Mesendoderm (in vitro differentiated cells): ENCODE measurements around the gene GRM7.

Experiments used
- DNase-seq: peaks from one replicate; pipeline ENCODE4 v3.0.0; 2013
- H2AK5ac ChIP-seq: 2 replicates; pipeline ENCODE4 v1.6.1; 2013; ENCODE audit warnings: low read length, inconsistent platforms
- H2BK120ac ChIP-seq: 2 replicates; pipeline ENCODE4 v1.6.1; 2013; ENCODE audit warnings: low read depth, mild to moderate bottlenecking, low read length, moderate library complexity, mixed read lengths
- H2BK15ac ChIP-seq: replicated peaks from 2 replicates; pipeline ENCODE4 v1.6.1; 2013; ENCODE audit warnings: low read depth, mild to moderate bottlenecking, moderate library complexity
- H2BK5ac ChIP-seq: 2 replicates; pipeline ENCODE4 v1.6.1; 2013; ENCODE audit warnings: low read length, inconsistent platforms
- H3K18ac ChIP-seq: 2 replicates; pipeline ENCODE4 v1.6.1; 2013; ENCODE audit warnings: mild to moderate bottlenecking, low read length, mixed read lengths
- H3K23ac ChIP-seq: one replicate; pipeline ENCODE4 v1.6.1; 2013; ENCODE audit warnings: low read length
- H3K27ac ChIP-seq: 2 replicates; pipeline ENCODE4 v1.5.1; 2013; ENCODE audit warnings: low read depth, mild to moderate bottlenecking, inconsistent platforms, low read length, moderate library complexity
- H3K27me3 ChIP-seq: 2 replicates; pipeline ENCODE4 v1.6.1; 2013; ENCODE audit warnings: low read length, control low read depth, mild to moderate bottlenecking, inconsistent platforms; ENCODE audit not compliant: insufficient read depth, poor library complexity
- H3K36me3 ChIP-seq: 2 replicates; pipeline ENCODE4 v1.6.1; 2013; ENCODE audit warnings: low read length, inconsistent platforms; ENCODE audit not compliant: control insufficient read depth, insufficient read depth
- H3K4ac ChIP-seq: one replicate; pipeline ENCODE4 v1.6.1; 2013; ENCODE audit warnings: low read depth, mild to moderate bottlenecking, low read length, moderate library complexity
- H3K4me1 ChIP-seq: 2 replicates; pipeline ENCODE4 v1.6.1; 2013; ENCODE audit warnings: low read depth, low read length, inconsistent platforms; ENCODE audit not compliant: control insufficient read depth
- H3K4me2 ChIP-seq: 2 replicates; pipeline ENCODE4 v1.6.1; 2013; ENCODE audit warnings: low read length
- H3K4me3 ChIP-seq: 2 replicates; pipeline ENCODE4 v1.5.1; 2013; ENCODE audit warnings: mild to moderate bottlenecking, low read length
- H3K56ac ChIP-seq: one replicate; pipeline ENCODE4 v1.6.1; 2013; ENCODE audit warnings: low read length
- H3K79me1 ChIP-seq: 2 replicates; pipeline ENCODE4 v1.6.1; 2013; ENCODE audit warnings: low read length, inconsistent platforms
- H3K79me2 ChIP-seq: 2 replicates; pipeline ENCODE4 v1.6.1; 2013; ENCODE audit warnings: mild to moderate bottlenecking, low read length; ENCODE audit not compliant: control insufficient read depth, insufficient read depth
- H3K9ac ChIP-seq: 2 replicates; pipeline ENCODE4 v1.6.1; 2013; ENCODE audit warnings: low read length, inconsistent platforms
- H4K5ac ChIP-seq: one replicate; pipeline ENCODE4 v1.6.1; 2013; ENCODE audit warnings: low read length
- H4K8ac ChIP-seq: one replicate; pipeline ENCODE4 v1.6.1; 2013; ENCODE audit warnings: low read depth, mild to moderate bottlenecking, control low read depth, low read length, moderate library complexity
- WGBS: extraction: QIAGEN DNeasy Blood & Tissue Kit; methylation state at CpG from one replicate; pipeline ENCODE4 v1.1.7; 2013; ENCODE audit warnings: low lambda C conversion rate, missing lambda C conversion rate; ENCODE audit not compliant: insufficient coverage; ENCODE audit errors: extremely low coverage; 5-methylcytosine and 5-hydroxymethylcytosine counted together

GRM7 gene

DNA sequence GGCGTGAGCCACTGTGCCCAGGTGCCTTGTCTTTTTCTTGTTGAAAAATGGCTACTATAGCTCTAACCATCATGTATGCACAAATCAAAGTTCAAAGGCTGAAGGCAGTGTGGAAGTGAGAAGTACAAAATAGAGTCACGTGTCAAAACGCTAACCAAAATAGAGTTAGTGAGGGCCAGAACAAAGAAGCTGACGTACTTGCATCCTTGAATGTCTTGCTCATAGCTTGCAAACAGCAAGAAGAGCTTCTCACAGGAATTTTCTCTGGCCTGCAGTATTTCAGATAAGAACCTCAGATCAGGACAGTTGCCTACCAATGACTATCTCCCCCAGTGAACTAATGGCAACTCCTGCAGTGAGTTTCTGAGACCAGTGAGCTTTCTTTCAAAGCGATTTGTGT is 713.5 kb downstream of the GRM7 start:
- H3K79me2 ChIP-seq: no peaks in the 10 kb centered on the region
- H2AK5ac ChIP-seq: no peak overlapping the region
- no peak overlapping the region for H4K5ac ChIP-seq
- no CpG with 5 or more reads among the region's 5 CpGs for WGBS
- no peaks in the 10 kb centered on the region for H3K79me1 ChIP-seq
- no peak overlapping the region for H3K27ac ChIP-seq
- no peaks in the 10 kb centered on the region for H3K27me3 ChIP-seq
- no peak overlapping the region for H3K9ac ChIP-seq
- no peak overlapping the region for H2BK120ac ChIP-seq
- H3K36me3 ChIP-seq: no peaks in the 10 kb centered on the region
- H2BK5ac ChIP-seq: no peak overlapping the region
- H4K8ac ChIP-seq: no peak overlapping the region
- H3K4ac ChIP-seq: no peak overlapping the region
- H3K4me3 ChIP-seq: no peak overlapping the region
- no peak overlapping the region for H3K23ac ChIP-seq
- H2BK15ac ChIP-seq: no peak overlapping the region
- H3K4me1 ChIP-seq: no peaks in the 10 kb centered on the region
- DNase-seq: peak; percentile 54
- H3K4me2 ChIP-seq: no peak overlapping the region
- no peak overlapping the region for H3K18ac ChIP-seq
- H3K56ac ChIP-seq: no peak overlapping the region

DNA sequence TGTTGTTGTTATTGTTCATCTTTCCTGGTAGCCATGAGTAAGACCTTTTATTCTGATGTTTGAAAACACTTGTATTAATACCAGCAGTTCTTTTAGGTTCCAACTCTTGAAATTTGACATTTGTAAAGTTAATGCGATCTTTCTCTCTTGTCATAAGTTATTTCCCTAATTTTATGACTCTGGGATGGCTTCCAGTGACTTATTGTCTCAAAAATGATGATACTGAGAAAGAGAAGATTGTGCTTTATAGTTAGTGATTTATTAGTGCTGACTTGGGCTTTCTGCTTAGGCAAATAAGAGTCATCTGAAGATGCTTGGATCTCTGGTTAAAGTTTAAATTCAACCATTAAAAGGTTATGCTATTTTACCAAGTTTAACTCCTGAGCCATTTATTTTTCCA is 715.2 kb downstream of the GRM7 start:
- Histone ChIP-seq H3K36me3 (no peaks in the 10 kb centered on the region), H2BK5ac (no peak overlapping the region), H3K79me2 (no peaks in the 10 kb centered on the region), H2BK120ac (no peak overlapping the region), H2AK5ac (no peak overlapping the region), H4K5ac (no peak overlapping the region), H3K18ac (no peak overlapping the region), H3K4me3 (no peak overlapping the region), H4K8ac (no peak overlapping the region), H3K9ac (no peak overlapping the region), H3K79me1 (no peaks in the 10 kb centered on the region), H3K27me3 (no peaks in the 10 kb centered on the region), H3K4me2 (no peak overlapping the region), H2BK15ac (no peak overlapping the region), H3K4me1 (no peaks in the 10 kb centered on the region), H3K4ac (no peak overlapping the region), H3K23ac (no peak overlapping the region), H3K56ac (no peak overlapping the region), H3K27ac (no peak overlapping the region)
- no CpG with 5 or more reads among the region's 1 CpG for WGBS
- DNase-seq: no peak

GRCh38 chr3:7576506-7576905 is 715.6 kb downstream of the GRM7 start:
- Histone ChIP-seq H4K5ac (no peak overlapping the region), H3K36me3 (no peaks in the 10 kb centered on the region), H3K4me2 (no peak overlapping the region), H3K27me3 (no peaks in the 10 kb centered on the region), H3K4me1 (no peaks in the 10 kb centered on the region), H2BK15ac (no peak overlapping the region), H3K27ac (no peak overlapping the region), H3K9ac (no peak overlapping the region), H3K79me2 (no peaks in the 10 kb centered on the region), H3K23ac (no peak overlapping the region), H3K4ac (no peak overlapping the region), H4K8ac (no peak overlapping the region), H3K18ac (no peak overlapping the region), H2BK120ac (no peak overlapping the region), H2AK5ac (no peak overlapping the region), H3K79me1 (no peaks in the 10 kb centered on the region), H3K4me3 (no peak overlapping the region), H2BK5ac (no peak overlapping the region), H3K56ac (no peak overlapping the region)
- no peak for DNase-seq
- WGBS: no CpG with 5 or more reads among the region's 3 CpGs

- DNase-seq: no peak
- Histone ChIP-seq H3K27ac (no peak overlapping the region), H2BK5ac (no peak overlapping the region), H3K79me1 (no peaks in the 10 kb centered on the region), H4K5ac (no peak overlapping the region), H3K4ac (no peak overlapping the region), H3K27me3 (no peaks in the 10 kb centered on the region), H3K56ac (no peak overlapping the region), H3K9ac (no peak overlapping the region), H3K79me2 (no peaks in the 10 kb centered on the region), H4K8ac (no peak overlapping the region), H3K18ac (no peak overlapping the region), H3K36me3 (no peaks in the 10 kb centered on the region), H3K4me3 (no peak overlapping the region), H3K4me1 (no peaks in the 10 kb centered on the region), H2BK120ac (no peak overlapping the region), H3K4me2 (no peak overlapping the region), H2BK15ac (no peak overlapping the region), H2AK5ac (no peak overlapping the region), H3K23ac (no peak overlapping the region)
- WGBS: no CpG with 5 or more reads among the region's 1 CpG
Observed at GRCh38 chr3:7577513-7577912, 716.6 kb downstream of the GRM7 start.

- Histone ChIP-seq H4K8ac (no peak overlapping the region), H3K23ac (no peak overlapping the region), H3K4ac (no peak overlapping the region), H2BK15ac (no peak overlapping the region), H3K4me2 (no peak overlapping the region), H3K27ac (no peak overlapping the region), H3K9ac (no peak overlapping the region), H3K18ac (no peak overlapping the region), H2BK120ac (no peak overlapping the region), H2BK5ac (no peak overlapping the region), H3K4me3 (no peak overlapping the region), H3K79me2 (no peaks in the 10 kb centered on the region), H4K5ac (no peak overlapping the region), H3K4me1 (no peaks in the 10 kb centered on the region), H3K56ac (no peak overlapping the region), H3K27me3 (no peaks in the 10 kb centered on the region), H3K79me1 (no peaks in the 10 kb centered on the region), H3K36me3 (no peaks in the 10 kb centered on the region), H2AK5ac (no peak overlapping the region)
- WGBS: no CpG with 5 or more reads among the region's 1 CpG
- DNase-seq: no peak
Observed at GRCh38 chr3:7581831-7582230, 720.9 kb downstream of the GRM7 start.

DNA sequence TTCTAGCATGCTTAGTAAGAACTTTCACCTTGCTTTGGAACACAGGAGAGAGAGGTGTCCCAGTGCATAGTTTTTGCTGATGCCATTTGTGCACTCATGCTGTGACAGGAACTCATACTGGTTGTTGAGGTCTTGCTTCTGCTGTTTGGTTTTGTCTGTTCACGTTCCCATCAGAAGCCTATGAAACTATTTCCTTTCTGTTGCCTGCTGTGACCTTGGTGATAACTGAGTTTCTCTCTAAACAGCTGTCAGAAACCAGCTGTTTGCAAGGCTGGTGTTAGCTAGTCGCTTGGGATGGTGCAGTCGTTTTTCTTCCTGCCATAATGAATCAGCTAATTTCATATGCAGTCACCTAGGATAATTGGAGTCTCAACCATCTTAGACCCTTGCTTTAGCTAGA is 724.1 kb downstream of the GRM7 start:
- Histone ChIP-seq H3K27ac (no peak overlapping the region), H3K9ac (no peak overlapping the region), H3K79me2 (no peaks in the 10 kb centered on the region), H3K4ac (no peak overlapping the region), H3K23ac (no peak overlapping the region), H3K36me3 (no peaks in the 10 kb centered on the region), H3K79me1 (no peaks in the 10 kb centered on the region), H2AK5ac (no peak overlapping the region), H2BK120ac (no peak overlapping the region), H3K4me3 (no peak overlapping the region), H3K27me3 (no peaks in the 10 kb centered on the region), H2BK15ac (no peak overlapping the region), H3K18ac (no peak overlapping the region), H3K4me1 (no peaks in the 10 kb centered on the region), H4K5ac (no peak overlapping the region), H2BK5ac (no peak overlapping the region), H3K56ac (no peak overlapping the region), H4K8ac (no peak overlapping the region), H3K4me2 (no peak overlapping the region)
- peak; percentile 34 for DNase-seq
- WGBS: no CpG with 5 or more reads among the region's 3 CpGs
